ENCODE results near the gene CFAP65.

Gene CFAP65

DNA sequence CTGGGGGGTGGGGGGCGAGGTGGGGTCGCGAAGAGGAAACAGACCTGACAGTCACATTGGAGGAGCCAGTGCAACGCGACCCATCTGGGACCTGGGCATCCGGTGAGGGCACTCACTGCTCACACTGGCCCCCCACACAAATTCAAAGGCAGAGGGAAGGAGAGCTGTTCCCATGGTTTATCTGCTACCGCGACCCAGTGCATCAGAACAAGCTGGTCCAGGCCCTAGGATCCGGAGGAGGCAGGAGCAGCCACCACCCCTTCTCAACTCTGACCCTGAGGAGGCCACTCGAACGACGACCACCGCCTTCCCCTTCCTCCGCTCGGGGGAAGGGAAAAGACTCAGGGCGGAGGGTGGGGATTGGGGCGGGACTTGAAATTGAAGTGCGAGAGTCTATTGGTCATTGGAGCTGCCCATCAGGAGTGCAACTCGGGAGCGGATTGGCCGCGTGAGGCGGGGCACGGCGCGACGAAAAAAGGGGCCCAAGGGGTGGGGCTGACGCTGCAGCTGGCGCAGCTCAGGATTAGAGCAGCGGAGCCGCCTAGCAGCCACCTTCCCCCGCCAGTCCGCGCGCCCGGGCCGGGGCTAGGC lies 82.1 kb downstream of the CFAP65 start, which contains the start of gene CDK5R2:
Gene CDK5R2, plus strand, starts transcription at position 526 of the 591 bp plus-strand sequence. CDS start 155 bp downstream, outside the sequence.
- DNase-seq (ENCODE audit: low read depth) = peak; percentile 61
- TF ChIP-seq, protein P1, sequence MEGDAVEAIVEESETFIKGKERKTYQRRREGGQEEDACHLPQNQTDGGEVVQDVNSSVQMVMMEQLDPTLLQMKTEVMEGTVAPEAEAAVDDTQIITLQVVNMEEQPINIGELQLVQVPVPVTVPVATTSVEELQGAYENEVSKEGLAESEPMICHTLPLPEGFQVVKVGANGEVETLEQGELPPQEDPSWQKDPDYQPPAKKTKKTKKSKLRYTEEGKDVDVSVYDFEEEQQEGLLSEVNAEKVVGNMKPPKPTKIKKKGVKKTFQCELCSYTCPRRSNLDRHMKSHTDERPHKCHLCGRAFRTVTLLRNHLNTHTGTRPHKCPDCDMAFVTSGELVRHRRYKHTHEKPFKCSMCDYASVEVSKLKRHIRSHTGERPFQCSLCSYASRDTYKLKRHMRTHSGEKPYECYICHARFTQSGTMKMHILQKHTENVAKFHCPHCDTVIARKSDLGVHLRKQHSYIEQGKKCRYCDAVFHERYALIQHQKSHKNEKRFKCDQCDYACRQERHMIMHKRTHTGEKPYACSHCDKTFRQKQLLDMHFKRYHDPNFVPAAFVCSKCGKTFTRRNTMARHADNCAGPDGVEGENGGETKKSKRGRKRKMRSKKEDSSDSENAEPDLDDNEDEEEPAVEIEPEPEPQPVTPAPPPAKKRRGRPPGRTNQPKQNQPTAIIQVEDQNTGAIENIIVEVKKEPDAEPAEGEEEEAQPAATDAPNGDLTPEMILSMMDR (conservative IDR thresholded peaks at IDR 0.05; ENCODE audit: low read length) = no peak
- peak within 1 kb of the TSS; percentile 36 for H3K4me3 ChIP-seq (ENCODE audit: low read length)

DNA sequence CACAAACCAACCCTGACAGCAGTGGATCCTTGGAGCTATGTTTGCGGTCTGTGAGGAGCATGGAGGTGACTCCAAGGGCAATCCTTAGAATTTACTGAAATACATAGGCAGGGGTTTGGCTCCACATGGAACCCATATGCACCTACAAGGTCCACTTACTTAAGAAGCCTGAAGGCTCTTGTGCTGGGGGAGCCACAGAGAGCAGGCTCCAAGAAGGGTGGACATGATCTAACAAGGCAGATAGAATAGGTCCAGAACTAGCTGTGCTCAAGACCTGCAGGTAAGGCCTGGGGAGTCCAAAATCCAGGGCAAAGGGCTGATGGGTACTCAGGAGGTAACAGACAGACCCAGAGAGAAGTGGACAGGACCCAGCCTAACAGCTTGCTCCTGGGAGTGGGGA lies 83.0 kb downstream of the CFAP65 start:
- TF ChIP-seq, protein P1 (conservative IDR thresholded peaks at IDR 0.05; ENCODE audit: low read length) = no peak
- DNase-seq (ENCODE audit: low read depth) = no peak
- H3K4me3 ChIP-seq (ENCODE audit: low read length) = no peak overlapping the region

DNA sequence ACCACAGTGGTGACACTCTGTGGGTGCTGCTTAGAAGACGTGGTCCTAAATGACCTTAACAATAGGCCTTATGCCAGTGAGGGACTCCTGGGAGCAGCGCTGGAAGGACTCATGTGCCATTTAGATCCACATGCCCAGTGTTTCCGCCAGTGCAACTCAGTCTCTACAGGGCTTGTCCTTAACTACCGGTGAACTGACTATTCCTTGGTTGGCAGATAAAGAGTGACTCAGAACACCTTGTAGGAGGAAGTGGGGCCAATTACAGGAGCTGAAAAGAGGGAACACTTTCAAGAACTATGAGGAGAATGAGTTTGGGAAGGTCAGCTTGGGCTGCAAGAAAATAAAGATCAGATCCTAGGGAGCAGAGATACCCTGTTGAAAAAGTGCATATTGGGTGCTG lies 83.6 kb downstream of the CFAP65 start:
- no peak for DNase-seq (ENCODE audit: low read depth)
- TF ChIP-seq, protein P1 (conservative IDR thresholded peaks at IDR 0.05; ENCODE audit: low read length) = no peak
- no peak overlapping the region for H3K4me3 ChIP-seq (ENCODE audit: low read length)

DNA sequence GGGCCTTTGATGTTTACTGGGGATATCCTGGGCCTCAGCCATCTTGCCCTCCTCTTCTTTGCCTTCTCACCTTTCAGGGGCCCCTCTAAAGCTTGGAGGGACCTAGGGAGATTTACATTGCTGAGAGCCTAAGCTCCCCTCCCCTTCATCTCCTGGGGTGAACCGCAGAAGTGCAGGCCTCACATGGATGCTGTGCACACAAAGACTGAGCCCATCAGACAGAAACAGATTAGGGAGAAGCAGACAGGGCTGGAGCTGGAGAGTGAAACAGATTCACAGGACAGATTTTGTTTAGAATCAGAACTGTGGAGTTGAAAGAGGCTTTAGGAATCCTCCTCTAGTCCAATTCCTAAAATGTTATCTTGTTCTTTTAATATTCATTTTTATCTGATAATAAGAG lies 85.3 kb downstream of the CFAP65 start:
- no peak for DNase-seq (ENCODE audit: low read depth)
- TF ChIP-seq, protein P1 (conservative IDR thresholded peaks at IDR 0.05; ENCODE audit: low read length) = no peak
- H3K4me3 ChIP-seq (ENCODE audit: low read length) = no peak overlapping the region

DNA sequence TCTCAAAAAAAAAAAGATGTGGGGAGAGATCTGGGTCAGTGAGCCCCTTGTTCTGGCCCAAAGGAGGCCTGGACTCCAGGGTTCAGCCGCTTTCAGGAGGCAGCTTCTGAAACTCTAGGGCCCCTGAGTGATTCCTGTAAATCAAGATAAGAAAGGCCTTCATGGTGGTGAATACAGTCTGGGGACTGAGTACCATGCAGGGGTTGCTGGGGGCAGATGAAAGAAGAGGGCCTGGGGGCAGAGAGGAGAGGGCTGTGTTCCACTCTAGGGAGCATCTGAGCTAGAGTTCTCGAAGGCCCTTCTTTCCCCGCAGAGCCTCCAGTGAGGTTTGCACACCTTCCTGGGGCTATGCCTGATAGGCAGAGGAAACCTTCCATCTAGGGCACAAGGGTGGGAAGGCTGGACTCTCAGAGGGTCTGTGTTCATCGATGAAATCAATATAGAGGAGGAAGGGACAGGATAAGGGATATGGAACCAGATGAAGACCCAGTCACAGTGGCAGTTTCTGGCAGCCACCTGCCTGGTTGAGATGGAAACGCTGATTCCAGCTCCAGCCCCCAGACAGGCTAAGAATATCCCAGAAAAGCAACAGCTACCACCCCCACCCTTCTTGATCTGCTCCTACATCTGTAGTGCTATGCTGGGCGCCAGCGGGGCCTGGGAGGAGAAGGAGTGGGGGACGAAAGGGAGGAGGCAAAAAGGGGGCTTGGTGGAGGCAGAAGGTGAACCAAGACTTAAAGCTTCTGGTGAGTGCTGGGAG lies 86.6 kb downstream of the CFAP65 start:
- H3K4me3 ChIP-seq (ENCODE audit: low read length) = no peak overlapping the region
- no peak for DNase-seq (ENCODE audit: low read depth)
- TF ChIP-seq, protein P1 (conservative IDR thresholded peaks at IDR 0.05; ENCODE audit: low read length) = no peak

DNA sequence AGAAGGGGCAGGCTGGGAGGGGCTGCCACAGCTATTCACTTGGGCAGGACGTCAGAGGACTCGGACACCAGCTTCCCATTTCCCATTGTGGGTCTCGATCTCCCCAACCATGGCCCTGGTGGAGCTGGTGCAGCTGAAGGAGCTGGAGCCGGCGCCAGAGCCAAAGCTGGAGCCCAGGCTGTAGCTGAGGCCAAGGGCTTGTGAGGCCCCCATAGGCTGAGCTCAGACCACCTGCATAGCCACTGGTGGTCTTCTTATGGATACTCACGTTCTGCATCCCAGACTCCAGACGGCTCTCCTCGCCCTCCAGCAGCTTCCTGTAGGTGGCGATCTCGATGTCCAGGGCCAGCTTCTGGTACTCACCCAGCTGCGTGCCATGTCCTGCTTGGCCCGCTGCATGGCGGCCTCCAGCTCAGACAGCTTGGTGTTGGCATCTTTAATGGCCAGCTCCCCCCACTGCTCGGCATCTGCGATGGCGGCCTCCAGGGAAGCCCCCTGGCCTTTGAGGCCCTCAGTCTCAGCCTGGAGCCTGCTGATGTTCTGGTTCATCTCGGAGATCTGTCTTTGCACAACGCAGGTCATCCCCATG lies 87.9 kb downstream of the CFAP65 start:
- DNase-seq (ENCODE audit: low read depth) = no peak
- TF ChIP-seq, protein P1 (conservative IDR thresholded peaks at IDR 0.05; ENCODE audit: low read length) = no peak
- no peak overlapping the region for H3K4me3 ChIP-seq (ENCODE audit: low read length)

All from AG10803 (cell line).